ENCODE measurements around the gene ABCF2.

GRCh38 chr7:151264615-151265014, 37.6 kb upstream of the ABCF2 start:
- TF ChIP-seq, protein P1, sequence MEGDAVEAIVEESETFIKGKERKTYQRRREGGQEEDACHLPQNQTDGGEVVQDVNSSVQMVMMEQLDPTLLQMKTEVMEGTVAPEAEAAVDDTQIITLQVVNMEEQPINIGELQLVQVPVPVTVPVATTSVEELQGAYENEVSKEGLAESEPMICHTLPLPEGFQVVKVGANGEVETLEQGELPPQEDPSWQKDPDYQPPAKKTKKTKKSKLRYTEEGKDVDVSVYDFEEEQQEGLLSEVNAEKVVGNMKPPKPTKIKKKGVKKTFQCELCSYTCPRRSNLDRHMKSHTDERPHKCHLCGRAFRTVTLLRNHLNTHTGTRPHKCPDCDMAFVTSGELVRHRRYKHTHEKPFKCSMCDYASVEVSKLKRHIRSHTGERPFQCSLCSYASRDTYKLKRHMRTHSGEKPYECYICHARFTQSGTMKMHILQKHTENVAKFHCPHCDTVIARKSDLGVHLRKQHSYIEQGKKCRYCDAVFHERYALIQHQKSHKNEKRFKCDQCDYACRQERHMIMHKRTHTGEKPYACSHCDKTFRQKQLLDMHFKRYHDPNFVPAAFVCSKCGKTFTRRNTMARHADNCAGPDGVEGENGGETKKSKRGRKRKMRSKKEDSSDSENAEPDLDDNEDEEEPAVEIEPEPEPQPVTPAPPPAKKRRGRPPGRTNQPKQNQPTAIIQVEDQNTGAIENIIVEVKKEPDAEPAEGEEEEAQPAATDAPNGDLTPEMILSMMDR (IDR thresholded peaks at IDR 0.05) = no peak
- TF ChIP-seq POLR2AphosphoS5 (IDR thresholded peaks at IDR 0.05) = no peak

All from gastroesophageal sphincter (tissue), 3 donors.